GM19468 (cell line): ENCODE measurements around the gene FHL1.
"Not testable (repeated sequence)": the region's sequence is repeated elsewhere in the genome, so short reads cannot be mapped to it uniquely, and the experiment has no call there.

ENCODE experiments used
- ATAC-seq: cut with Tn5 transposase; IDR thresholded peaks from one replicate; pipeline ENCODE4 v1.9.1; 2021; ENCODE audit warnings: mild to moderate bottlenecking, moderate library complexity, moderate number of reproducible peaks; ENCODE audit not compliant: unreplicated experiment; ENCODE audit errors: extremely low read depth

Gene FHL1

GRCh38 chrX:136147315-136147901 is at the start of gene FHL1:
FHL1 (plus strand) TSS chrX:136147533.
- ATAC-seq, result no peak

DNA sequence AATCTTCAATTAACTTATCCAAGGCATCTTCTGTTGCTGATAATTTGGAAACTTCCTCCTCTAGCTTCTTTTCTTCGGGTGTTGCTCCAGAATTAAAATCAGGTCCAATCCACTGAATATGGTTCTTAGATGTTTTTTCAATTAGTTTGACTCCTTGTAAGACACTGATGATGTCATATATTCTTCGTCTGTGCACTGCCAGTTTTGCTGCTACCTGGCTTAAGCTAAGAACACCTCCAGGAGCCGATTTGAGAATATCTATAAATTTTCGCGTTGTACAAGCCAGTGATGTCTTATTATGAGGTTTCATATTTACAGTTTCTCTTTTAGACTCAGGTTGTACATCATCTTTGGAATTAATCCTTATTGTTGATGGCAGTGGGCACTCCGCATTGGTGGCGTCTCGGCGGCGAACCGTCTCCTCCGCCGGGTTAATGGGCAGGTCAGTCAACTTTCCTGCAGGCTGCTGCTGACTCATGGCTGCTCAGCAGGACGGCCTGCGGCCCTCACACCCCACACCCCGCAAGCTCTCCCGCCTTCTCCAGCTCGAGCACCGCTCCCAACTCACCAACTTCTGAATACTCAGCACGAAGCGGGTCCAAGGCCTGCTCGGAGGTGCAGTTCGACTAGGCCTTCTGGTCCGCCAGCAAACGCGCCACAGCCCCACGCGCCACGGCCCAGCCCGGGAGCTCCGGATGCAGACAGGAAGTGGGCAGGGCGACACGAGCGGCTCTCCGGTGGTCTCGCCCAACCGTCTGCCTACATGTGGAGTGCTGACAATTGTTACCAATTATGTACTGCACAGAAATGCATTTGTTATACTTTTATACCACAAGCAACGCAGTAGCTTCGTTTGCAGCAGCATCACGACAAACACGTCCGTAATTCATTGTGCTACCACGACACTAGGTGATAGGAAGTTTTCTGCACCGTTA is 49.2 kb upstream of the FHL1 start:
- no peak for ATAC-seq

DNA sequence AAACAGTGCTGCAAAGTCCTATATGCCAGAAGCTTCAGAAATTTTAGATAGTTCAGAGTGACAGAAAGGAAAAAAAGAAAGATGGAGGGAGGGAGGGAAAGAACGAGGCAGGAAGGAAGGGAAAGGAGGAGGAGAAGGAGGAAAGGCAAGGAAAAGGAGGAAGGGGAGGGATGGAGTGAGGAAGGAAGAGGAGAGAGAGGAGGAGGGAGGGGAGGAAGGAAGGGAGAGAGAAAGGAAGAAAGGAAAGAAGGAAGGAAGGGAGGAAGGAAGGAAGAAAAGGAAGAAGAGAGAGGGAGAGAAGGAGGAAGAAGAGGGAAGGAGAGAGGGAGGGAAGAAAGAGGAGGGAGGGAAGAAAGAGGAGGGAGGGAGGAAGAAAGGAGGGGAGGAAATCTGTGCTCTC is 42.4 kb upstream of the FHL1 start:
- ATAC-seq, result no peak

DNA sequence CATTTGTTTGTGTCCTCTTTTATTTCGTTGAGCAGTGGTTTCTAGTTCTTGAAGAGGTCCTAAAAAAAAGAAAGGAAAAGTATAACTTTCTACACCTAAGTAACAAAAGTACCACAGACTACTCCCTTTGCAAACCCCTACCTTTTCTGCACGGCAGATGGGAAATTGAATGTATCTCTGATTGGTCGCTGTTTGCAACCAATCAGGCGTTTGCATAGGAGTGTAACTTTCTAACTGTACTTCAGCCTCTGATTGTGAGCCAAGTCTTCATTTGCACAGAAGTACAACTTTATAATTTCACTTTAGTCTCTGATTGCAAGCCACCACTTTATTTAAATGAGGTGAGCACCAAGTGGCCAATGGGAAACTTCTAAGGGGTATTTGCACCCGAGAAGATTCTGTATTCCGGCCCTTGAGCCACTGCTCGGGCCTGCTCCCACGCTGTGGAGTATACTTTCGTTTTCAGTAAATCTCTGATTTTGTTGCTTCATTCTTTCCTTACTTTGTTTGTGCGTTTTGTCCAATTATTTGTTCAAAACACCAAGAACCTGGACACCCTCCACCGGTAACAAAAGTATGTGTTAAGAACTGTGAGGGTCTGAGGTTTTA is 40.3 kb upstream of the FHL1 start:
- ATAC-seq, result no peak

DNA sequence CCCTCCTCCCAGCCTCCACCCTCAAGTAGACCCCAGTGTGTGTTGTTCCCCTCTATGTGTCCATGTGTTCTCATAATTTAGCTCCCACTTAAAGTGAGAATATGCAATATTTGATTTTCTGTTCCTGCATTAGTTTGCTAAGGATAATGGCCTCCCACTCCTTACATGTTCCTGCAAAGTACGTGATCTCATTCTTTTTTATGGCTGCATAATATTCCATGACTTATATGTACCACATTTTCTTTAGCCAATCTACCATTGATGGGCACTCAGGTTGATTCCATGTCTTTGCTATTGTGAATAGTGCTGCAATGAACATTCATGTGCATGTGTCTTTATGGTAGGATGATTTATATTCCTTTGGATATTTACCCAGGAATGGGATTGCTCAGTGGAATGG is 38.4 kb upstream of the FHL1 start:
- ATAC-seq, result not testable (repeated sequence)

GRCh38 chrX:136112286-136112685 is 35.0 kb upstream of the FHL1 start:
- no peak for ATAC-seq

DNA sequence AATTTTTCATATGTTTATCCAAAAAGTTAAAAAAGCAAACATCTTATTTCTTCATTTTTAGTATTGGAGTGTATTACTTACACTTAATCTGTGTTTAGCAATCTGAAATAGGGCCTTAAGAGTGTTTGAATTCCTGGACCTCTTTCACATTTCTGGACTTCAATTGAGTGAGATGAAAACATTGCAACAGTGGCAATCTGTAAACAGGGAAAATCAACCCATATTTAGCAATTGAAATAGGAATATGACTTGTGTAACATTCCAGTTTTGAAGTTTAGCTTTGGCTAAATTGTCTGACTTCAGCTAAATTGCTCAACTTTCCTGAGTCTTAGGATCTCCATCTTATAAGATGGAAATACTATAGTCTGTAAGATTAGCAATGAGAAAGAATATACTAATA is 34.6 kb upstream of the FHL1 start:
- no peak for ATAC-seq

GRCh38 chrX:136115126-136115903 is 32.0 kb upstream of the FHL1 start:
- no peak for ATAC-seq

GRCh38 chrX:136115904-136116297 is 31.4 kb upstream of the FHL1 start:
- no peak for ATAC-seq

- no peak for ATAC-seq
These were observed 25.5 kb upstream of the FHL1 start for GRCh38 chrX:136121788-136122187.

GRCh38 chrX:136122207-136122606 is 25.1 kb upstream of the FHL1 start:
- no peak for ATAC-seq

- no peak for ATAC-seq
These were observed 22.2 kb upstream of the FHL1 start for GRCh38 chrX:136125106-136125505.

GRCh38 chrX:136126371-136126770 is 21.0 kb upstream of the FHL1 start:
- no peak for ATAC-seq

GRCh38 chrX:136126872-136127406 is 20.4 kb upstream of the FHL1 start:
- ATAC-seq, result no peak

DNA sequence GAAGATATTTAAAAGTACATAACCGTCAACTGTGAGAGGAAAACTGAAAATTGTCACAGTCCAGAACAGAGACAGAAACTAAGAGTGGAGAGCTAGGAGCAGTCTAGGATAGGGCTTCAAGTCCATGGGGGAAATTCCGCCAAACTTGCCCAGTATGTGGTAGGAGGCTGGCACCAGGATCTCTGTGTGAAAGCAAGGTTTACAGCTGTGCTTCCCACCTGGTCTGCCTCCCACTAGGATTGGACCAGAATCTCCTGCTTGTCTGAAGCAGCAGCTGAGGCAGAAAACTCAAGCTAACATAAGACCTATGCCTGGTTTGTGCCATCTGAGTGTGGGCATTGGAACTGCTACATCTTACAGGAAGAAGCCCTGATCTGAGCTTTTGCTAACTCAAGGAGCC is 18.6 kb upstream of the FHL1 start:
- no peak for ATAC-seq

GRCh38 chrX:136130931-136131833 is 16.2 kb upstream of the FHL1 start:
- no peak for ATAC-seq

GRCh38 chrX:136138939-136139338 is 8.4 kb upstream of the FHL1 start:
- ATAC-seq, result no peak

DNA sequence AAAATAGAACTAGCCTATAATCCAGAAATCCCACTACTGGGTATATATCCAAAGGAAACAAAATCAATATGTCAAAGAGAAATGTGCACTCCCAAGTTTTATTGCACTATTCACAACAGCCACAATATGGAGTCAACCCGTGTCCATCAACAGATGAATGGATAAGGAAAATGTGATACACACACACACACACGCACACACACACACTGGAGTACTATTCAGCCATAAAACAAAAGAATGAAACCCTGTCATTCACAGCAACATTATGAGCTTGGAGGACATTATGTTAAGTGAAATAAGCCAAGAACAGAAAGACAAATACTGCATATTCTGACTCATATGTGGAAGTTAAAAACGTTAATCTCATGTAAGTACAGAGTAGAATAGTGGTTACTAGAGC is 5.8 kb upstream of the FHL1 start:
- no peak for ATAC-seq

DNA sequence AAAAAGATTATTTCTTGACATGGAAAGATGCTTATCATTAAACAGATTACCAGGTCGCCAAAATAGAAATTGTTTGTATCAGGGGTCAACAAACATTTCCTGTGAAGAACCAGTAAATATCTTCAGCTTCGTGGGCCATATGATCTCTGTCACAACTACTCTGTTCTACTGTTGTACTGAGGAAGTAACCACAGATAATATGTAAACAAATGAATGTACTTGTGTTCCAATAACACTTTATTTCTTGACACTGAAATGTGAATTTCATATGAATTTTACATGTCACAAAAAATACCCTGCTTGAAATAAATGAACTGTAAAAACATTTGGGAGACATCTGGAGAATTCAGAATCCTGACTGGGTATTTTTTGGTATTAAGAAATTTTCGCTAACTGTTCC is 4.7 kb upstream of the FHL1 start:
- ATAC-seq, result no peak
